ENCODE data around the gene IFT57.
"Not testable (repeated sequence)": the region's sequence is repeated elsewhere in the genome, so short reads cannot be mapped to it uniquely, and the experiment has no call there.

Gene IFT57

GRCh38 chr3:108156312-108156853 is 65.8 kb downstream of the IFT57 start:
- DNase-seq, result no peak

- not testable (repeated sequence) for DNase-seq
Observed at GRCh38 chr3:108155642-108156041, 66.6 kb downstream of the IFT57 start.

DNA sequence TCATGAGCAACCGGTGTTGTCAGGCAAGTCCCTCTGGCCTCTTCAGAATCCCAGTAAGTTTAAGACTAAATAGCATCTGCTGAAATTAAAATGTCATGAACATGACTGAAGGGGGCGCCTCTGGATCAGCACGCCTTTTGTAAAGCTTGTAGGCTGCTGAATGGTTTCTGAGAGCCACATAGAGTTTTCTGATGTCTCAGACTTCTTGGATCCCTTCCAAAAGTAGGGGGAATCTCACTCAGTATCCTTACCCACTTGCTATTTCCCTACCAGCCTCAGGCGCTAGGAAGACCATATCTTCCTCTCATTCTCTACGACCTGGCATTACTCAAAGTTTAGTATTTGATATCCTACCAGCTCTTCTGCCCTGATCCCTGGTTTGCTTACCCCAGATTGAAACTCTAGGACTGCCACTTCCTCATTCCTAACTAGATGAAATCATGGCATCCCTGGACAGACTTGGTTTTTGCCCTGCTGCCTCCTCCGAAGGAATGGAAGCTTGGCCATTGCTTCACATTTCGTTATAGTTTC is 68.7 kb downstream of the IFT57 start:
- DNase-seq, result peak; percentile 63

GRCh38 chr3:108152274-108152673 is 70.0 kb downstream of the IFT57 start:
- no peak for DNase-seq

GRCh38 chr3:108150200-108150599 is 72.0 kb downstream of the IFT57 start:
- no peak for DNase-seq

DNA sequence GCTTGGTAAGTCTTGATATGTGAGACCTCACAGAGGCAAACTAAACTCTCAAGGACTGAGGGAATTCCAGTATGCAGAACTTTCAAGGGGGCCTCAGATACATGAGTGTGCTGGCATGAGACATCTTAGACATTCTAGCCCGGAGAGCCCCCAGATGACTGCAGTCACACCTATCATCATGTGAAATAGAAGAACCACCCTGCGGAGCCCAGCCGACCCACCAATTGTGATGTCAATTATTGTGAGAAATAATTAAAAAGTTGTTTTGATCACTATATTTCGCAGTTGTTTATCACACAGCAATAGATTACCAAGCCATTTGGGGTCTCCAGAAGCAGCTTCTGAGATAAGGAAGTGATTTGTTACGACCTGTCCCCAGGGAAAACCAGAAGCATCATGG is 76.1 kb downstream of the IFT57 start:
- no peak for DNase-seq

DNA sequence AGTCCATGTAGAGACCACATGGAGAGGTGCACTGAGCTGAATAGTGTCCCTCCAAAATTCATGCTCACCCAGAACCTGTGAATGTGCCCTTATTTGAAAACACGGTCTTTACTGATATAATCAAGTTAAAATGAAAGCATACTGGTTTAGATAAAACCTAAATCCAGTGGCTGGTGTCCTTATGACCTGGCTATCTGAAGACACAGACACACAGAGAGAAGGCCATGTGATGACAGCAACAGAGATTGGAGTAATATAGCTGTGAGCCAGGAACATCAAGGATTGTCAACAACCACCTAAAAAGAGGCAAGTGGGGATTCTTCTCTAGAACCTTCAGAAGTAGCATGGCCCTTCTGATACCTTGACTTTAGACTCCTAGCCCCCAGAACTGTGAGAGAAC is 76.6 kb downstream of the IFT57 start:
- DNase-seq, result no peak

DNA sequence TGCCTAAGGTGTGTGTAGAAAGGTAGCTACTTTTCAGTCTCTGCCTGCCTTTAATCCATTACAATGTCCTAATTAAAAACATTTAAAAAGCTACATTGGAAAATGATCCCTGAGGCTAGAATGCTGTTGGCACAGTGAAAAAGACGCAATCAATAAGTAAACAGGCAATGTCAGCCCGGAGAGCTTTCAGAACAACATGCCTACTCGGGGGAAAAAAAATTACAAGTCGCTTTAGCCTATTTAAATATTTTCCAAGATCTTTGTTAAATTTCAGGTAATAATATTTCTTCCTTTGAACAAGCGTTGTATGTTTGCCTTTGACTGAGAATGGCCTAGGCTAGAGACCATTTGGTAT is 84.8 kb downstream of the IFT57 start:
- no peak for DNase-seq

- no peak for DNase-seq
Observed at GRCh38 chr3:108136561-108137459, 85.4 kb downstream of the IFT57 start.

DNA sequence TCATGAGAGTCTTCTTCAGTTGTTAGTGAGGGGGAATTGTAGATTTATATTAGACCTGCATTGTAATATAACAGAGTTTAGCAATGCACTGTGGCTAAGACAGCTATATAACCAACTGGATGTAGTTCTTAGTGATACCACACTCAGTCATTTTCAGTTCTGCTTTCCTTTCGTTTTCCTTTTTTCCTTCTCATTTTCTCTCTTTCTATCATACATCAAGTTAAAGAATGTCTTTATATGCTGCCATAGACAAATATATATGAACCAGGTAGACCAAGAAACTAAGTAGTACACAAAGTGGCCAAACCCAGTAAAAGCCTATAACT is 87.7 kb downstream of the IFT57 start:
- DNase-seq, result no peak

GRCh38 chr3:108133858-108134554 is 88.2 kb downstream of the IFT57 start:
- DNase-seq, result peak; percentile 14

GRCh38 chr3:108133048-108133369 is 89.2 kb downstream of the IFT57 start:
- no peak for DNase-seq

DNA sequence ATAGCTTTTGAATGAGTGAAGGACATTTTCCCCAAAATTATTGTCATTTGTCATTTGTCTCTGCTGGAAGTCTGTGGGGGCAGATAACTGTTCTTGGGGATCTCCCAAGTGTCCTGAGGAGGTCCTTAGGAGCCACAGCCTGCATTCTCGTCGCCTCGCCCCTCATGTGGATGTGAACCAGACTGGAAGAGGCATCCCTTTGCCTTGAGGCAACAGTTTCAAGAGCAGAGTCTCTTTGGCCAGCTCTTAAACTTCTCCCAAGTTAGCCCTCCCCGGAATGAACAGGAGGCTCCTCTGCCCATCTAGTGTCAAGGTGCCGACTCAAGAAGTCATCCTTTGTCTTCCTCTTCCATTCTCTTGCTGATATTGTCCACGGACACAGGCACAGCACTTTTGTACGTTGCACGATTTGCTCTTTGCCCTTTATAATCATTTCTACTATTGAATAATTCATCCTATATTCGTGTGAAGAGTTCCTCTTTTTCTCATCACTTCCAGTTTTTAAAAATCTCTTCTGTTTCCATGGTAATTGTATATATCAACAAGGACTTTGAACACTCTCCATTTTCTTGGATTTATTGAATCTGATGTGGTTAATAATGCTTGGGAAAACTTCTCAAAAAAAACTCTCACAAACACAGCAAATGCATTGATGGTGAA is 90.6 kb downstream of the IFT57 start:
- DNase-seq, result no peak

DNA sequence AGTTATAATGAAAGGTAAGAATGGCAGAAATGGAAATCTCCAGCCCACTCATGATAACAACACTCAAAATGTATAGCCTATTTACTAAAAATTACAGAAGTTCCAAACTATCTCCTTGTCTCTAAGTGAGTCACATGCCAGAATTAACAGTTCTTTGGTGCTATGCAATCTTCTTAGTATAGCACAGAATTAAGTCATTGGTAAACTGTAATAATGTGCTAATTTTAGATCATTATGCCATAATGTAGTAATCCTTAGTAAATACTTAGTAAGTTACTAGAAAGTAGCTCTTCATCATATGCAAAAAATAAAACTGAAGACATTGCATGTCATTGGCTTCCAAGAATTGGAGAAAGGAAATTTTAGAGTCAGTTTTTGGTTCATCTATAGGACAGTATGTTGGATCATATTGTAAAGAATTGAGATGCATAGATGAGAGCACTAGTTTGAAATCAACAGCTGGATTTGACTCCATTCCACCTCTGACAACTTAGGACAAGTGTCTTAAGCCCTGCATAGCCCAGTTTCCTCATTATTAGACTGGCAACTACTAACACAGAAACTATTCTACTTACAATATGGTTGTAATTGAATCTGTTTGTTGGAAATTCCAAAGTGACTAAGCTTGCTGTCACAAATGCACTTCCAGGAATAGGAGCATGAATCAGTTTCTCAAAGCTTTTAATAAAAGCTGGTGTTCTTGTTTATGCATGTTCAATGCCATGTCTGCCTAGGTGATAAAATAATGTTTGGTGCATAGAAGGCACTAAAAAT is 91.3 kb downstream of the IFT57 start:
- no peak for DNase-seq

DNA sequence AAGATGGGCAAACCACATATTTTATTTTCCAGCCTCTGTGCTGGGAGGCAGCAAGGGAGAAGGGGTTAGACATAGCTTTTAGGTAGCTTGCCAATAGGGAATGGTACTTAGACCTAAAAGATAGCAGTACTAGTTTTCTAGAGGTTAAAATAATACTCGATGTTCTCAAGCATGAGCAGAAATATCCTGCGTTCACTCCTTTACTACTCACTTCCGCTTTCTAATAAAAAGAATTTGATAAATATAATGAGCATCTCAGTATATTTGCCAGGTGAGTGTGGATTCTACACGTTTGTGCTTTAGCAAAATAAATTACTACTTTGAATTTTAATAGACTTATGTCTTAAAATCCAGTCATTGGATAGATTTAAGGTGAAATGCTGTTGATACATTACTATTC is 92.0 kb downstream of the IFT57 start:
- no peak for DNase-seq

- peak; percentile 84 for DNase-seq
Observed at GRCh38 chr3:108127301-108127988, 94.8 kb downstream of the IFT57 start.

GRCh38 chr3:108126348-108126747 is 95.9 kb downstream of the IFT57 start:
- DNase-seq, result no peak

GRCh38 chr3:108125550-108126071 is 96.6 kb downstream of the IFT57 start:
- peak; percentile 77 for DNase-seq

GRCh38 chr3:108125153-108125543 is 97.1 kb downstream of the IFT57 start:
- DNase-seq, result no peak

DNA sequence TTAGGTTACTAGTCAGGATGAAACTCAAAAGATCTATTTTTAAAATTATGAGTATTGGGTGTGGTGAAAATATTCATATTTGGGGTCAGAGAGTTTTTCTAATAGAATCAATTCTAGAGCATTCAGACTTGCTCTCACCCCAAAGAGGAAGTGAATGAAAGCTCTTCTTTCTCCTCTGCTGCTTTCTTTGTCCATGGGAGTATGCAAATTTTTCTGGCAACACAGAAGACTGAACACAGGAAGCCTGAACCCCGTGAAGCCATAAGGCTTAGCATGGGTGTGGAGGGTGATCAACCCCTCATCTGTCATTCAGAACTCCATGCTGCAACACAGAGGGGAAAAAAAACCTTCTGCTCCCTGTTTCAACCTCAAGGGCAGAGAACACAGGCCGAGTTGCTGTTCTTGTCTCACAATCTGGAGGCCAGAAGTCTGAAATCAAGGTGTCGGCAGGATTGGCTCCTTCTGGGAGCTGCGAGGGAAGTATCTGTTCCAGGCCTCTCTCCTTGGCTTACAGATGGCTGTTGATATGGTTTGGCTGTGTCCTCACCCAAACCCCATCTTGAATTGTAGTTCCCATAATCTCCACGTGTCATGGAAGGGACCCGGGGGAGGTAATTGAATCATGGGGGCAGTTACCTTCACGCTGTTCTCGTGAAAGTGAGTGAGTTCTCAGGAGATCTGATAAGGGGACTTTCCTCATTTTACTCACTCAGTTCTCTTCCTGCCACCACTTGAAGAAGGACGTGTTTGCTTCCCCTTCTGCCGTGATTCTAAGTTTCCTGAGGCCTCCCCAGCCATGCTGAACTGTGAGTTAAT is 97.7 kb downstream of the IFT57 start:
- peak; percentile 87 for DNase-seq

GRCh38 chr3:108123326-108123725 is 98.9 kb downstream of the IFT57 start:
- DNase-seq, result no peak

All from CD4-positive, alpha-beta T cell treated with Interleukin-17A for 1 hour (primary cell).